GM12891 (cell line): ENCODE measurements around the gene KCTD1.

Experiments used
- PAX5 ChIP-seq: IDR thresholded peaks from 2 replicates; pipeline ENCODE4 v1.6.1; 2011; ENCODE audit warnings: low read length, moderate library complexity, mild to moderate bottlenecking; ENCODE audit not compliant: insufficient read depth, severe bottlenecking
- POLR2A ChIP-seq: IDR thresholded peaks from 2 replicates; pipeline ENCODE4 v1.6.1; 2011; ENCODE audit warnings: low read depth, low read length, control low read depth
- POLR2AphosphoS5 ChIP-seq: IDR thresholded peaks from 2 replicates; pipeline ENCODE4 v1.6.1; 2011; ENCODE audit warnings: low read depth, low read length, control low read depth
- POU2F2 ChIP-seq: IDR thresholded peaks from 2 replicates; pipeline ENCODE4 v1.6.1; 2011; ENCODE audit warnings: low read depth, mild to moderate bottlenecking, control low read depth, low read length, moderate library complexity
- SPI1 ChIP-seq: IDR thresholded peaks from 2 replicates; pipeline ENCODE4 v1.6.1; 2011; ENCODE audit warnings: low read depth, low read length, control low read depth
- TAF1 ChIP-seq: IDR thresholded peaks from 2 replicates; pipeline ENCODE4 v1.6.1; 2011; ENCODE audit warnings: low read depth, low read length, control low read depth

DNA sequence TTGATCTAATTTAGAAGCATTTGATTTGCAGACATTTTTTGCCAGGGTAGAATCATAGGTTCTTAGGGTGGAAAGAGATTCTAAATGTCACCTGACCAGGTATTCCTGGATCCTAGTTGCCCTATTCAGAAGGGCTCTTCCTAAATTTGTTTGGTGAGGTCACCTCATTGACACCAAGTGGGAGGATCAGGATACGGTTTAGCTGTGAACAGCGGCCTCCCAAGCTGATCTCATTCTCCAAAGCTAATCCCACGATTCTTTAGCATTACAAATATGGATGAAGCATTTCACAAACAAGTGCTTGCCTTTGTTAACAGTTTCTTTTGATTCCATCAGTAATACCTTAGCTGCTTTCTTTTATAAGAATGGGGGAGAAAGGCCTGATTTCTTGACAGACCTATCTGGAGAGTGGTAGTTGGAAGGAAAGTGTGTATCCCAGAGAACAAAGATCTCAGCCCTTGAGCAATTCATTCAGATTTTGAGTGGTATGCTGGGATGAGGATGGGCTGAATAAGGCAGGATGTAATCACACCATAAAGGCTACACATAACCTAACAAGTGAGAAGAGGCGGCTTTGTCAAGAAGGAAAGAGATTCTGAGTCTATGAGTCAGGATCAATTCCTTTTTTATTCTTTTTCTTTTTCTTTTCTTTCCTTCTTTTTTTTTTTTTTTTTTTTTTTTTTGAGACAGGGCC lies 16.6 kb downstream of the KCTD1 start:
- no peak for TF ChIP-seq POLR2AphosphoS5
- TF ChIP-seq PAX5 = no peak
- TF ChIP-seq POLR2A = no peak
- no peak for TF ChIP-seq TAF1
- no peak for TF ChIP-seq POU2F2
- no peak for TF ChIP-seq SPI1
